Stomach (tissue), 4 donors: Measurements from ENCODE around the gene PACRGL.

ENCODE experiments used
- CTCF ChIP-seq, 7 experiments: fragments of 450-650 bp in 4 of 7; fragments of 200-600 bp in 3 of 7; sonication (generic) in 3 of 7; IDR thresholded peaks; one replicate each; pipeline ENCODE4 v1.5.1; 2016 to 2019; ENCODE audit warnings: antibody characterized with exemption in 7 of 7, control low read depth in 2 of 7, mild to moderate bottlenecking in 1 of 7
- EP300 ChIP-seq: sonication (generic); formaldehyde crosslinking; IDR thresholded peaks from one replicate; pipeline ENCODE4 v1.6.1; 2017; ENCODE audit warnings: antibody characterized with exemption
- POLR2AphosphoS5 ChIP-seq, 3 donors: sonication (generic); formaldehyde crosslinking; IDR thresholded peaks; one replicate each; pipeline ENCODE4 v1.6.1; 2016; ENCODE audit warnings: antibody characterized with exemption in 3 of 3

- TF ChIP-seq CTCF (IDR thresholded peaks at IDR 0.05) (no peak), EP300 (no peak), POLR2AphosphoS5 (IDR thresholded peaks at IDR 0.05) (no peak)
Measured at GRCh38 chr4:20678400-20678799, 21.9 kb upstream of the PACRGL start.
